WTC11 (cell line): ENCODE data around the gene GPC5. TPM values are rescaled to one million over a fixed set of nuclear protein-coding genes. Genes with fewer than 3 reads are reported as not detected.
"Not testable (repeated sequence)": the region's sequence is repeated elsewhere in the genome, so short reads cannot be mapped to it uniquely, and the experiment has no call there.

ENCODE experiments used
- ATAC-seq: fragments of 200-7000 bp; cut with Tn5 transposase; 2 replicates; pipeline ENCODE4 v1.10.0; 2021; ENCODE audit warnings: mild to moderate bottlenecking, moderate library complexity
- CTCF ChIA-PET: fragments of 300-600 bp; sonication (Branson Sonifier 250); formaldehyde crosslinking; loops from one replicate; lab custom pipeline; 2021; ENCODE audit warnings: antibody characterized with exemption; lab: Charles Lee
- POLR2A ChIA-PET: fragments of 350-600 bp; sonication (Branson Sonifier 250); formaldehyde crosslinking; loops from one replicate; lab custom pipeline; 2021; ENCODE audit warnings: antibody characterized with exemption; lab: Charles Lee
- DNase-seq: peaks from one replicate; pipeline ENCODE4 v3.0.0; 2021; ENCODE audit warnings: low spot score
- H3K27ac Mint-ChIP-seq: 2 replicates; pipeline ENCODE4 v1.8.0; 2021; ENCODE audit warnings: mixed read lengths
- H3K27me3 Mint-ChIP-seq: 2 replicates; pipeline ENCODE4 v1.8.0; 2021; ENCODE audit warnings: low read depth, mild to moderate bottlenecking, moderate library complexity, mixed read lengths
- H3K36me3 Mint-ChIP-seq: 2 replicates; pipeline ENCODE4 v1.8.0; 2021; ENCODE audit warnings: mixed read lengths
- H3K4me1 Mint-ChIP-seq: 2 replicates; pipeline ENCODE4 v1.8.0; 2022; ENCODE audit warnings: mixed read lengths
- H3K4me3 Mint-ChIP-seq: 2 replicates; pipeline ENCODE4 v1.8.0; 2021; ENCODE audit warnings: mild to moderate bottlenecking, moderate library complexity, mixed read lengths
- H3K9me3 Mint-ChIP-seq: 2 replicates; pipeline ENCODE4 v1.8.0; 2021; ENCODE audit warnings: mixed read lengths
- CREB1 ChIP-seq: sonication (generic); formaldehyde crosslinking; IDR thresholded peaks from 2 replicates; pipeline ENCODE4 v1.8.0; 2023; ENCODE audit warnings: mild to moderate bottlenecking, missing genetic modification reagents
- ESRRA ChIP-seq: sonication (generic); formaldehyde crosslinking; IDR thresholded peaks from 2 replicates; pipeline ENCODE4 v1.8.1; 2022; ENCODE audit warnings: mild to moderate bottlenecking, missing genetic modification reagents, borderline replicate concordance
- FOXK1 ChIP-seq: sonication (generic); formaldehyde crosslinking; IDR thresholded peaks from 2 replicates; pipeline ENCODE4 v1.8.0; 2022; ENCODE audit warnings: mild to moderate bottlenecking, moderate library complexity, missing genetic modification reagents
- FOXP1 ChIP-seq: sonication (generic); formaldehyde crosslinking; IDR thresholded peaks from 2 replicates; pipeline ENCODE4 v1.8.0; 2022; ENCODE audit warnings: missing genetic modification reagents, mild to moderate bottlenecking, moderate library complexity, borderline replicate concordance
- NR2C2 ChIP-seq: sonication (generic); formaldehyde crosslinking; IDR thresholded peaks from 2 replicates; pipeline ENCODE4 v1.8.0; 2022; ENCODE audit warnings: mild to moderate bottlenecking, missing genetic modification reagents
- RELA ChIP-seq: sonication (generic); formaldehyde crosslinking; IDR thresholded peaks from 2 replicates; pipeline ENCODE4 v1.8.1; 2022; ENCODE audit warnings: missing genetic modification reagents, mild to moderate bottlenecking, borderline replicate concordance
- ZNF317 ChIP-seq: sonication (generic); formaldehyde crosslinking; IDR thresholded peaks from 2 replicates; pipeline ENCODE4 v1.8.1; 2023; ENCODE audit warnings: low read depth, mild to moderate bottlenecking, moderate library complexity, missing genetic modification reagents, borderline replicate concordance
- ZNF416 ChIP-seq: fragments of 250-450 bp; sonication (Bioruptor Pico); IDR thresholded peaks from 2 replicates; pipeline ENCODE4 v1.9.0; 2021; ENCODE audit warnings: mild to moderate bottlenecking, inconsistent platforms
- total RNA-seq: library from RNA; stranded (reverse); gene quantifications from 3 replicates; pipeline ENCODE4 v1.2.3, GENCODE V29; 2021
- TF ChIP-seq, protein P1 (sequence below): fragments of 200-600 bp; IDR thresholded peaks from 2 replicates; pipeline ENCODE4 v1.8.0; 2022; ENCODE audit warnings: antibody characterized with exemption
- TF ChIP-seq, protein P2 (sequence below): sonication (generic); formaldehyde crosslinking; IDR thresholded peaks from 2 replicates; pipeline ENCODE4 v1.8.0; 2022; ENCODE audit warnings: mild to moderate bottlenecking, missing genetic modification reagents
- TF ChIP-seq, protein P3 (sequence below): fragments of 250-450 bp; sonication (Bioruptor Pico); IDR thresholded peaks from 2 replicates; pipeline ENCODE4 v1.9.0; 2021; ENCODE audit warnings: moderate library complexity, mild to moderate bottlenecking, inconsistent platforms, borderline replicate concordance
- TF ChIP-seq, protein P4 (sequence below): sonication (generic); formaldehyde crosslinking; IDR thresholded peaks from 2 replicates; pipeline ENCODE4 v1.8.1; 2023; ENCODE audit warnings: mild to moderate bottlenecking, moderate library complexity, missing genetic modification reagents
- TF ChIP-seq, protein P5 (sequence below): sonication (generic); formaldehyde crosslinking; IDR thresholded peaks from 2 replicates; pipeline ENCODE4 v1.8.1; 2023; ENCODE audit warnings: mild to moderate bottlenecking, missing genetic modification reagents, moderate library complexity
- TF ChIP-seq, protein P6 (sequence below): sonication (generic); formaldehyde crosslinking; IDR thresholded peaks from 2 replicates; pipeline ENCODE4 v1.8.0; 2023; ENCODE audit warnings: mild to moderate bottlenecking, missing genetic modification reagents
- TF ChIP-seq, protein P7 (sequence below): sonication (generic); formaldehyde crosslinking; conservative IDR thresholded peaks from 2 replicates; pipeline ENCODE4 v1.8.1; 2022; ENCODE audit warnings: mild to moderate bottlenecking, missing genetic modification reagents
- TF ChIP-seq, protein P8 (sequence below): sonication (generic); formaldehyde crosslinking; IDR thresholded peaks from 2 replicates; pipeline ENCODE4 v1.8.1; 2023; ENCODE audit warnings: mild to moderate bottlenecking, missing genetic modification reagents, borderline replicate concordance

GPC5 gene
- total RNA-seq, 1 experiment from 2014 or later: 0.46 TPM

DNA sequence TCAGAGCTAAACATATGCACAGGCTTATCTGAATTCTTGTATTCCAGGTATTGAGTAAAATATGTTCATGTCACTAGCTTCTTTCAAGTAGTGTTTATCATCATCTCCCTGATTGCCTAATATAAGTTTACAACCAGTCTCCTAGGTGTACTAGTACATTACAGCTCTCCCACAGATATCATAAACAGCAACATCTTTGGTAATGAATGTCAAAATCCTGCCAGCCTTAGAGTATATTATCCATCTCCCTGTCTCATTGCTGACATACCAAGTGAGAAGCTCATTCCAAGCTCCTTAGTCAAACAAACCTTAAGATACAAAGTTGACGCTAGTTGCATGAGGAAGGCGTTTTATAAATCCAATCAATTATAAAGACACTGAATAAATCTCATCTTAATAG, 1139.0 kb downstream of the GPC5 start (continued):
- TF ChIP-seq, protein P1, sequence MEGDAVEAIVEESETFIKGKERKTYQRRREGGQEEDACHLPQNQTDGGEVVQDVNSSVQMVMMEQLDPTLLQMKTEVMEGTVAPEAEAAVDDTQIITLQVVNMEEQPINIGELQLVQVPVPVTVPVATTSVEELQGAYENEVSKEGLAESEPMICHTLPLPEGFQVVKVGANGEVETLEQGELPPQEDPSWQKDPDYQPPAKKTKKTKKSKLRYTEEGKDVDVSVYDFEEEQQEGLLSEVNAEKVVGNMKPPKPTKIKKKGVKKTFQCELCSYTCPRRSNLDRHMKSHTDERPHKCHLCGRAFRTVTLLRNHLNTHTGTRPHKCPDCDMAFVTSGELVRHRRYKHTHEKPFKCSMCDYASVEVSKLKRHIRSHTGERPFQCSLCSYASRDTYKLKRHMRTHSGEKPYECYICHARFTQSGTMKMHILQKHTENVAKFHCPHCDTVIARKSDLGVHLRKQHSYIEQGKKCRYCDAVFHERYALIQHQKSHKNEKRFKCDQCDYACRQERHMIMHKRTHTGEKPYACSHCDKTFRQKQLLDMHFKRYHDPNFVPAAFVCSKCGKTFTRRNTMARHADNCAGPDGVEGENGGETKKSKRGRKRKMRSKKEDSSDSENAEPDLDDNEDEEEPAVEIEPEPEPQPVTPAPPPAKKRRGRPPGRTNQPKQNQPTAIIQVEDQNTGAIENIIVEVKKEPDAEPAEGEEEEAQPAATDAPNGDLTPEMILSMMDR: no peak

DNA sequence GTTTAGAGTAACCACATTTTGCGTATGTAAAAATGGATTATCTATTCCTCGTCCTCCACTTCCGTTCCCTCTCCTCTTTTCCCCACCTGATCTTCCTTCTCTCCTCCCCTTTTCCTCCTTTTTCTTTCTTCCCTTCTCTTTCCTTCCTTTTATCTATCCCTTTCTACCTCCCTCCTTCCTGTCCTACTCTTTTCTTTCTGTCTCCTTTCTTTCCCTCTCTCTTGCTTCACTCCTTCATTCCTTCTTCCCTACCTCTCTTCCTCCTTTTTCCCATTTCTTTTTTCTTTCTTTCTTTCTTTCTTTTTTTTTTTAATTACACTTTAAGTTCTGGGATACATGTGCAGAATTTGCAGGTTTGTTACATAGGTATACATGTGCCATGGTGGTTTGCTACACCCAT, 1139.7 kb downstream of the GPC5 start:
- Mint-ChIP-seq H3K9me3 (no peaks in the 10 kb centered on the region), H3K4me3 (no peak overlapping the region), H3K27ac (no peak overlapping the region), H3K4me1 (no peaks in the 10 kb centered on the region), H3K36me3 (no peaks in the 10 kb centered on the region), H3K27me3 (no peaks in the 10 kb centered on the region)
- ChIA-PET CTCF (no interaction called here), POLR2A (no interaction called here)
- no peak for ATAC-seq
- TF ChIP-seq, protein P2, sequence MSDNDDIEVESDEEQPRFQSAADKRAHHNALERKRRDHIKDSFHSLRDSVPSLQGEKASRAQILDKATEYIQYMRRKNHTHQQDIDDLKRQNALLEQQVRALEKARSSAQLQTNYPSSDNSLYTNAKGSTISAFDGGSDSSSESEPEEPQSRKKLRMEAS (CRISPR knock-in tag): no peak
- TF ChIP-seq, protein P3, sequence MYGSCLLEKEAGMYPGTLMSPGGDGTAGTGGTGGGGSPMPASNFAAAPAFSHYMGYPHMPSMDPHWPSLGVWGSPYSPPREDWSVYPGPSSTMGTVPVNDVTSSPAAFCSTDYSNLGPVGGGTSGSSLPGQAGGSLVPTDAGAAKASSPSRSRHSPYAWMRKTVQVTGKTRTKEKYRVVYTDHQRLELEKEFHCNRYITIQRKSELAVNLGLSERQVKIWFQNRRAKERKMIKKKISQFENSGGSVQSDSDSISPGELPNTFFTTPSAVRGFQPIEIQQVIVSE (CRISPR knock-in tag): no peak
- TF ChIP-seq RELA: no peak
- TF ChIP-seq, protein P4, sequence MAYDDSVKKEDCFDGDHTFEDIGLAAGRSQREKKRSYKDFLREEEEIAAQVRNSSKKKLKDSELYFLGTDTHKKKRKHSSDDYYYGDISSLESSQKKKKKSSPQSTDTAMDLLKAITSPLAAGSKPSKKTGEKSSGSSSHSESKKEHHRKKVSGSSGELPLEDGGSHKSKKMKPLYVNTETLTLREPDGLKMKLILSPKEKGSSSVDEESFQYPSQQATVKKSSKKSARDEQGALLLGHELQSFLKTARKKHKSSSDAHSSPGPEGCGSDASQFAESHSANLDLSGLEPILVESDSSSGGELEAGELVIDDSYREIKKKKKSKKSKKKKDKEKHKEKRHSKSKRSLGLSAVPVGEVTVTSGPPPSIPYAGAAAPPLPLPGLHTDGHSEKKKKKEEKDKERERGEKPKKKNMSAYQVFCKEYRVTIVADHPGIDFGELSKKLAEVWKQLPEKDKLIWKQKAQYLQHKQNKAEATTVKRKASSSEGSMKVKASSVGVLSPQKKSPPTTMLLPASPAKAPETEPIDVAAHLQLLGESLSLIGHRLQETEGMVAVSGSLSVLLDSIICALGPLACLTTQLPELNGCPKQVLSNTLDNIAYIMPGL (CRISPR knock-in tag): no peak
- no peak for TF ChIP-seq FOXK1
- no peak for TF ChIP-seq CREB1
- no peak for TF ChIP-seq ZNF317 (CRISPR knock-in tag)
- TF ChIP-seq, protein P5, sequence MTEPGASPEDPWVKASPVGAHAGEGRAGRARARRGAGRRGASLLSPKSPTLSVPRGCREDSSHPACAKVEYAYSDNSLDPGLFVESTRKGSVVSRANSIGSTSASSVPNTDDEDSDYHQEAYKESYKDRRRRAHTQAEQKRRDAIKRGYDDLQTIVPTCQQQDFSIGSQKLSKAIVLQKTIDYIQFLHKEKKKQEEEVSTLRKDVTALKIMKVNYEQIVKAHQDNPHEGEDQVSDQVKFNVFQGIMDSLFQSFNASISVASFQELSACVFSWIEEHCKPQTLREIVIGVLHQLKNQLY: no peak
- TF ChIP-seq, protein P6, sequence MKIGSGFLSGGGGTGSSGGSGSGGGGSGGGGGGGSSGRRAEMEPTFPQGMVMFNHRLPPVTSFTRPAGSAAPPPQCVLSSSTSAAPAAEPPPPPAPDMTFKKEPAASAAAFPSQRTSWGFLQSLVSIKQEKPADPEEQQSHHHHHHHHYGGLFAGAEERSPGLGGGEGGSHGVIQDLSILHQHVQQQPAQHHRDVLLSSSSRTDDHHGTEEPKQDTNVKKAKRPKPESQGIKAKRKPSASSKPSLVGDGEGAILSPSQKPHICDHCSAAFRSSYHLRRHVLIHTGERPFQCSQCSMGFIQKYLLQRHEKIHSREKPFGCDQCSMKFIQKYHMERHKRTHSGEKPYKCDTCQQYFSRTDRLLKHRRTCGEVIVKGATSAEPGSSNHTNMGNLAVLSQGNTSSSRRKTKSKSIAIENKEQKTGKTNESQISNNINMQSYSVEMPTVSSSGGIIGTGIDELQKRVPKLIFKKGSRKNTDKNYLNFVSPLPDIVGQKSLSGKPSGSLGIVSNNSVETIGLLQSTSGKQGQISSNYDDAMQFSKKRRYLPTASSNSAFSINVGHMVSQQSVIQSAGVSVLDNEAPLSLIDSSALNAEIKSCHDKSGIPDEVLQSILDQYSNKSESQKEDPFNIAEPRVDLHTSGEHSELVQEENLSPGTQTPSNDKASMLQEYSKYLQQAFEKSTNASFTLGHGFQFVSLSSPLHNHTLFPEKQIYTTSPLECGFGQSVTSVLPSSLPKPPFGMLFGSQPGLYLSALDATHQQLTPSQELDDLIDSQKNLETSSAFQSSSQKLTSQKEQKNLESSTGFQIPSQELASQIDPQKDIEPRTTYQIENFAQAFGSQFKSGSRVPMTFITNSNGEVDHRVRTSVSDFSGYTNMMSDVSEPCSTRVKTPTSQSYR (CRISPR knock-in tag): no peak
- TF ChIP-seq, protein P7, sequence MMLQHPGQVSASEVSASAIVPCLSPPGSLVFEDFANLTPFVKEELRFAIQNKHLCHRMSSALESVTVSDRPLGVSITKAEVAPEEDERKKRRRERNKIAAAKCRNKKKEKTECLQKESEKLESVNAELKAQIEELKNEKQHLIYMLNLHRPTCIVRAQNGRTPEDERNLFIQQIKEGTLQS (CRISPR knock-in tag): no peak
- TF ChIP-seq NR2C2 (CRISPR knock-in tag): no peak
- no peak for TF ChIP-seq ZNF416 (CRISPR knock-in tag)
- no peak for TF ChIP-seq ESRRA
- TF ChIP-seq, protein P8, sequence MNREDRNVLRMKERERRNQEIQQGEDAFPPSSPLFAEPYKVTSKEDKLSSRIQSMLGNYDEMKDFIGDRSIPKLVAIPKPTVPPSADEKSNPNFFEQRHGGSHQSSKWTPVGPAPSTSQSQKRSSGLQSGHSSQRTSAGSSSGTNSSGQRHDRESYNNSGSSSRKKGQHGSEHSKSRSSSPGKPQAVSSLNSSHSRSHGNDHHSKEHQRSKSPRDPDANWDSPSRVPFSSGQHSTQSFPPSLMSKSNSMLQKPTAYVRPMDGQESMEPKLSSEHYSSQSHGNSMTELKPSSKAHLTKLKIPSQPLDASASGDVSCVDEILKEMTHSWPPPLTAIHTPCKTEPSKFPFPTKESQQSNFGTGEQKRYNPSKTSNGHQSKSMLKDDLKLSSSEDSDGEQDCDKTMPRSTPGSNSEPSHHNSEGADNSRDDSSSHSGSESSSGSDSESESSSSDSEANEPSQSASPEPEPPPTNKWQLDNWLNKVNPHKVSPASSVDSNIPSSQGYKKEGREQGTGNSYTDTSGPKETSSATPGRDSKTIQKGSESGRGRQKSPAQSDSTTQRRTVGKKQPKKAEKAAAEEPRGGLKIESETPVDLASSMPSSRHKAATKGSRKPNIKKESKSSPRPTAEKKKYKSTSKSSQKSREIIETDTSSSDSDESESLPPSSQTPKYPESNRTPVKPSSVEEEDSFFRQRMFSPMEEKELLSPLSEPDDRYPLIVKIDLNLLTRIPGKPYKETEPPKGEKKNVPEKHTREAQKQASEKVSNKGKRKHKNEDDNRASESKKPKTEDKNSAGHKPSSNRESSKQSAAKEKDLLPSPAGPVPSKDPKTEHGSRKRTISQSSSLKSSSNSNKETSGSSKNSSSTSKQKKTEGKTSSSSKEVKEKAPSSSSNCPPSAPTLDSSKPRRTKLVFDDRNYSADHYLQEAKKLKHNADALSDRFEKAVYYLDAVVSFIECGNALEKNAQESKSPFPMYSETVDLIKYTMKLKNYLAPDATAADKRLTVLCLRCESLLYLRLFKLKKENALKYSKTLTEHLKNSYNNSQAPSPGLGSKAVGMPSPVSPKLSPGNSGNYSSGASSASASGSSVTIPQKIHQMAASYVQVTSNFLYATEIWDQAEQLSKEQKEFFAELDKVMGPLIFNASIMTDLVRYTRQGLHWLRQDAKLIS (CRISPR knock-in tag): no peak
- TF ChIP-seq FOXP1 (CRISPR knock-in tag): no peak
- no peak for DNase-seq

DNA sequence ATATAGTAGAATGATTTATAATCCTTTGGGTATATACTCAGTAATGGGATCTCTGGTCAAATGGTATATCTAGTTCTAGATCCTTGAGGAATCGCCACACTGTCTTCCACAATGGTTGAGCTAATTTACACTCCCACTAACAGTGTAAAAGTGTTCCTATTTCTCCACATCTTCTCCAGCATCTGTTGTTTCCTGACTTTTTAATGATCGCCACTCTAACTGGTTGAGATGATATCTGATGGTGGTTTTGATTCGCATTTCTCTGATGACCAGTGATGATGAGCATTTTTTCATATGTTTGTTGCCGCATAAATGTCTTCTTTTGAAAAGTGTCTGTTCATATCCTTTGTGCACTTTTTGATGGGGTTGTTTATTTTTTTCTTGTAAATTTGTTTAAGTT, 1140.7 kb downstream of the GPC5 start:
- H3K4me1 Mint-ChIP-seq, DNase-seq, POLR2A ChIA-PET, ATAC-seq, H3K36me3 Mint-ChIP-seq, H3K9me3 Mint-ChIP-seq, H3K27ac Mint-ChIP-seq, H3K27me3 Mint-ChIP-seq, CTCF ChIA-PET, H3K4me3 Mint-ChIP-seq: not testable (repeated sequence)
